B cell (primary cell): Measurements from ENCODE around the gene VPS54. TPM values are rescaled to one million over a fixed set of nuclear protein-coding genes. Genes with fewer than 3 reads are reported as not detected.

Experiments used
- ATAC-seq: fragments of 200-7000 bp; cut with Tn5 transposase; one replicate; pipeline ENCODE4 v1.10.0; 2021; ENCODE audit warnings: low read depth, mild to moderate bottlenecking, moderate number of reproducible peaks, moderate library complexity
- CTCF ChIA-PET: fragments of 350-600 bp; sonication (Branson Sonifier 250); formaldehyde crosslinking; loops from one replicate; lab custom pipeline; 2021; ENCODE audit warnings: antibody characterized with exemption, inconsistent platforms; lab: Charles Lee
- POLR2A ChIA-PET: fragments of 350-600 bp; sonication (Branson Sonifier 250); formaldehyde crosslinking; loops from one replicate; lab custom pipeline; 2021; ENCODE audit warnings: antibody characterized with exemption; lab: Charles Lee
- DNase-seq: peaks from one replicate; pipeline ENCODE4 v3.0.0; 2013
- H2AFZ ChIP-seq: 2 replicates; pipeline ENCODE4 v1.6.1; 2012; ENCODE audit warnings: mild to moderate bottlenecking, low read depth, low read length; ENCODE audit not compliant: insufficient read depth, poor library complexity, severe bottlenecking
- H3K27ac ChIP-seq, 2 donors: 1 replicate in 1 of 2; 2 replicates in 1 of 2; pipeline ENCODE4 v1.5.1; 2012 to 2013; ENCODE audit warnings: low read length in 2 of 2, mild to moderate bottlenecking in 2 of 2, moderate library complexity in 1 of 2
- H3K27me3 ChIP-seq, 4 experiments: fragments of 200-600 bp in 1 of 4; sonication (generic) in 1 of 4; replicated peaks in 1 of 4; 1 replicate in 2 of 4; 2 replicates in 2 of 4; pipeline versions ENCODE4 v1.6.1 to v1.7.0; 2013 to 2016; ENCODE audit warnings: low read length in 3 of 4, mild to moderate bottlenecking in 2 of 4, mixed read lengths in 1 of 4, moderate library complexity in 1 of 4; ENCODE audit not compliant: insufficient read depth in 4 of 4, control insufficient read depth in 3 of 4; ENCODE audit errors: control extremely low read depth in 1 of 4
- H3K36me3 ChIP-seq, 2 experiments: replicated peaks in 1 of 2; 1 replicate in 1 of 2; 2 replicates in 1 of 2; pipeline versions ENCODE4 v1.6.1 to v1.7.1; 2013; ENCODE audit warnings: low read length in 1 of 2; ENCODE audit not compliant: insufficient read depth in 2 of 2, control insufficient read depth in 1 of 2; ENCODE audit errors: control extremely low read depth in 1 of 2, extremely low read depth in 1 of 2
- H3K4me1 ChIP-seq, 2 donors: fragments of 200-600 bp in 1 of 2; sonication (generic) in 1 of 2; 1 replicate in 1 of 2; 2 replicates in 1 of 2; pipeline versions ENCODE4 v1.5.1 to v1.6.1; 2013 to 2017; ENCODE audit warnings: low read length in 2 of 2; ENCODE audit not compliant: control insufficient read depth in 2 of 2, insufficient read depth in 2 of 2
- H3K4me2 ChIP-seq: replicated peaks from 2 replicates; pipeline ENCODE3; 2012; ENCODE audit warnings: mild to moderate bottlenecking, low read depth, low read length; ENCODE audit not compliant: poor library complexity, severe bottlenecking
- H3K4me3 ChIP-seq, 5 experiments: fragments of 200-600 bp in 1 of 5; sonication (generic) in 1 of 5; 1 replicate in 3 of 5; 2 replicates in 2 of 5; pipeline versions ENCODE4 v1.5.1 to v1.7.0; 2011 to 2016; ENCODE audit warnings: low read length in 4 of 5, mild to moderate bottlenecking in 4 of 5, low read depth in 2 of 5, control low read depth in 1 of 5, moderate library complexity in 1 of 5; ENCODE audit not compliant: insufficient read depth in 1 of 5; ENCODE audit errors: control extremely low read depth in 1 of 5, extremely low read depth in 1 of 5
- H3K79me2 ChIP-seq: fragments of 200-600 bp; sonication (generic); one replicate; pipeline ENCODE4 v1.6.0; 2016; ENCODE audit warnings: low read length; ENCODE audit not compliant: control insufficient read depth, insufficient read depth
- H3K9ac ChIP-seq: fragments of 200-600 bp; sonication (generic); 2 replicates; pipeline ENCODE4 v1.6.1; 2017; ENCODE audit warnings: mild to moderate bottlenecking, low read length, moderate library complexity
- H3K9me3 ChIP-seq, 3 donors: one replicate each; pipeline versions ENCODE4 v1.6.1 to v1.7.1; 2013; ENCODE audit warnings: low read length in 2 of 3; ENCODE audit not compliant: control insufficient read depth in 2 of 3, insufficient read depth in 1 of 3; ENCODE audit errors: control extremely low read depth in 1 of 3
- H4K20me1 ChIP-seq: 2 replicates; pipeline ENCODE4 v1.6.0; 2012; ENCODE audit warnings: mild to moderate bottlenecking, low read length; ENCODE audit not compliant: insufficient read depth, control insufficient read depth, poor library complexity, severe bottlenecking
- H3K27ac Mint-ChIP-seq: one replicate; pipeline ENCODE4 v1.8.0; 2021; ENCODE audit warnings: mixed read lengths
- H3K27me3 Mint-ChIP-seq: one replicate; pipeline ENCODE4 v1.8.0; 2021; ENCODE audit warnings: mixed read lengths
- H3K4me1 Mint-ChIP-seq: one replicate; pipeline ENCODE4 v1.8.0; 2021; ENCODE audit warnings: mixed read lengths
- H3K4me3 Mint-ChIP-seq: one replicate; pipeline ENCODE4 v1.8.0; 2021; ENCODE audit warnings: mixed read lengths
- H3K9me3 Mint-ChIP-seq: one replicate; pipeline ENCODE4 v1.8.0; 2022; ENCODE audit warnings: mixed read lengths; ENCODE audit not compliant: insufficient read depth
- EZH2 ChIP-seq: IDR thresholded peaks from 2 replicates; pipeline ENCODE4 v1.6.1; 2012; ENCODE audit warnings: borderline replicate concordance, low read depth, mild to moderate bottlenecking, moderate library complexity, low read length; ENCODE audit not compliant: insufficient read depth, poor library complexity, severe bottlenecking
- WGBS: methylation state at CpG from one replicate; pipeline ENCODE4 v1.1.5; 2013; ENCODE audit warnings: missing lambda C conversion rate; ENCODE audit not compliant: insufficient coverage; 5-methylcytosine and 5-hydroxymethylcytosine counted together
- intact Hi-C: fragments of 100-400 bp; cut with micrococcal nuclease; formaldehyde crosslinking; loops from one replicate; pipeline ENCODE4 v1.10.0; 2022
- polyA plus RNA-seq: library from polyadenylated mRNA; depleted of rRNA; stranded (reverse); fragments of >200 nt; gene quantifications from 2 replicates; pipeline ENCODE4 v1.2.3, GENCODE V29; 2012
- total RNA-seq, 2 donors: library from RNA; stranded (reverse); fragments of 120-200 nt in 1 of 2; gene quantifications; 1 replicate in 1 of 2; 2 replicates in 1 of 2; pipeline versions ENCODE4 v1.2.3 to v1.2.4, GENCODE V29; 2013 to 2022
- TF ChIP-seq, protein P1 (sequence below): fragments of 200-600 bp; IDR thresholded peaks from one replicate; pipeline ENCODE4 v1.8.0; 2022; ENCODE audit warnings: antibody characterized with exemption, mild to moderate bottlenecking

The VPS54 gene
- total and polyA plus RNA-seq, 2 donors (not counting 1 experiment from before 2014, with no cell fraction given) = 6.2 to 13.2 TPM

GRCh38 chr2:64056021-64056420 lies 36.8 kb upstream of the VPS54 start:
- no peaks in the 10 kb centered on the region for H4K20me1 ChIP-seq
- H2AFZ ChIP-seq = no peak overlapping the region
- CTCF ChIA-PET = interaction anchor here (0.9 to 13.5 kb wide), 3 partner anchors 29 to 272 kb away, joined by 3 to 612 read pairs (median 3); no protein-coding TSS in a partner anchor
- H3K9ac ChIP-seq = no peak overlapping the region
- no CpG with 5 or more reads among the region's 2 CpGs for WGBS
- H3K27ac Mint-ChIP-seq = no peak overlapping the region
- H3K4me2 ChIP-seq = no peak overlapping the region
- H3K79me2 ChIP-seq = no peaks in the 10 kb centered on the region
- H3K9me3 ChIP-seq = no peaks in the 10 kb centered on the region
- POLR2A ChIA-PET = no interaction called here
- intact Hi-C loops = no loop called here
- H3K4me1 Mint-ChIP-seq = peaks cover 15% of the 10 kb centered on the region
- peaks cover 3 to 4% of the 10 kb centered on the region in 2 donors for H3K4me1 ChIP-seq
- ATAC-seq (no peak), DNase-seq (no peak)
- no peak overlapping the region for H3K4me3 Mint-ChIP-seq
- no peak overlapping the region for H3K27ac ChIP-seq
- TF ChIP-seq, protein P1, sequence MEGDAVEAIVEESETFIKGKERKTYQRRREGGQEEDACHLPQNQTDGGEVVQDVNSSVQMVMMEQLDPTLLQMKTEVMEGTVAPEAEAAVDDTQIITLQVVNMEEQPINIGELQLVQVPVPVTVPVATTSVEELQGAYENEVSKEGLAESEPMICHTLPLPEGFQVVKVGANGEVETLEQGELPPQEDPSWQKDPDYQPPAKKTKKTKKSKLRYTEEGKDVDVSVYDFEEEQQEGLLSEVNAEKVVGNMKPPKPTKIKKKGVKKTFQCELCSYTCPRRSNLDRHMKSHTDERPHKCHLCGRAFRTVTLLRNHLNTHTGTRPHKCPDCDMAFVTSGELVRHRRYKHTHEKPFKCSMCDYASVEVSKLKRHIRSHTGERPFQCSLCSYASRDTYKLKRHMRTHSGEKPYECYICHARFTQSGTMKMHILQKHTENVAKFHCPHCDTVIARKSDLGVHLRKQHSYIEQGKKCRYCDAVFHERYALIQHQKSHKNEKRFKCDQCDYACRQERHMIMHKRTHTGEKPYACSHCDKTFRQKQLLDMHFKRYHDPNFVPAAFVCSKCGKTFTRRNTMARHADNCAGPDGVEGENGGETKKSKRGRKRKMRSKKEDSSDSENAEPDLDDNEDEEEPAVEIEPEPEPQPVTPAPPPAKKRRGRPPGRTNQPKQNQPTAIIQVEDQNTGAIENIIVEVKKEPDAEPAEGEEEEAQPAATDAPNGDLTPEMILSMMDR = no peak
- H3K4me3 ChIP-seq = no peak overlapping the region
- no peaks in the 10 kb centered on the region for H3K27me3 Mint-ChIP-seq
- H3K9me3 Mint-ChIP-seq = no peaks in the 10 kb centered on the region
- H3K36me3 ChIP-seq = no peaks in the 10 kb centered on the region
- no peaks in the 10 kb centered on the region for H3K27me3 ChIP-seq

DNA sequence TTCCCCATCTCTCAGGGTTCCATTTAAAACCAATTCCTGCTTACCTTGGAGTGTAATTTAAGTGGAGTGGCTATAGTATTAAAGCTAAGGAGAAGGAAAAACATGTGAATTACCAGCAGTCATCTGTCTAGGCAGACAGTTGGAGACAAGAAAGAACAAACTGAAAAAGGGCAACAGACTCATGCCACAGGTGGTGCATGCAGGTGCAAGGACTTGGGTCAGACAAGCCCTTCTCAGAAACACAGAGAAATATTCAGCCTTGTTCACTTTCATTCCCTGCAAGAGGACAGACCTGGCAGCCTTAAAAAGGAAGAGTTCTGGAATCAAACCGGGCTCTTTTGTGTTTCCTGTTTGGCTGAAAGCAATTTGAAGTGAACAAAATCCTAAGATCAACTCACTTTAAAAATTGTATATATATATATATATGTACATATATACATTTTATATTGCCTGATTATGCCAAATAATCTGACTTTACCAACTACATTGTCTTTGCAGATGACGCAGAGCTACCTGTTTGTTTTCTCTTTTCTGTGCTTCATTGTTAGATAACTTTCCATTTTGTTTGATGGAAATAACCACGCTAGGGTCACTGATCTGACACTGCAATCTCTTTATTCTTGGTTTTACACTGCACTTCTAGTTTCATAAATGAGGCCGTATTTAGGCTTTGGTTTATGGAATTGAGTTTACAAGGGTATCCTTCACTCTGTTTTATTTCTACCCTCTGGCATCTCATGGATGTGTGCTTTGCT lies 35.1 kb upstream of the VPS54 start:
- Histone ChIP-seq H3K27ac (no peak overlapping the region), H4K20me1 (no peaks in the 10 kb centered on the region), H3K79me2 (no peaks in the 10 kb centered on the region), H3K9me3 (no peaks in the 10 kb centered on the region), H3K4me2 (no peak overlapping the region), H3K36me3 (no peaks in the 10 kb centered on the region), H3K4me3 (no peak overlapping the region), H3K27me3 (no peaks in the 10 kb centered on the region), H3K4me1 (peaks cover 10 to 11% of the 10 kb centered on the region in 2 donors), H3K9ac (no peak overlapping the region), H2AFZ (no peak overlapping the region)
- Mint-ChIP-seq H3K27me3 (no peaks in the 10 kb centered on the region), H3K9me3 (no peaks in the 10 kb centered on the region), H3K4me1 (peaks cover 22% of the 10 kb centered on the region), H3K4me3 (no peak overlapping the region), H3K27ac (no peak overlapping the region)
- TF ChIP-seq EZH2 = no peak
- TF ChIP-seq, protein P1 = no peak
- no peak for DNase-seq
- CTCF ChIA-PET = interaction anchor here (0.7 to 13.5 kb wide), 8 partner anchors 12 to 434 kb away, joined by 3 to 612 read pairs (median 4); no protein-coding TSS in a partner anchor
- ATAC-seq = no peak
- POLR2A ChIA-PET = interaction anchor here (0.7 kb wide), 1 partner anchor 84 kb away, joined by 3 read pairs; no protein-coding TSS in a partner anchor
- WGBS = 0% methylated on average over 1 of the region's 4 CpGs
- intact Hi-C loops = no loop called here
